ACC112 (cell line): Measurements from ENCODE around the gene INPP5A.
"Not testable (repeated sequence)": the region's sequence is repeated elsewhere in the genome, so short reads cannot be mapped to it uniquely, and the experiment has no call there.

Experiments used
- H2AFZ ChIP-seq: fragments of 200-600 bp; sonication (generic); one replicate; pipeline ENCODE4 v1.6.0; 2017; ENCODE audit warnings: antibody characterized with exemption, low read length; ENCODE audit not compliant: unreplicated experiment
- H3K27ac ChIP-seq: fragments of 200-600 bp; sonication (generic); 2 replicates; pipeline ENCODE4 v1.5.1; 2014; ENCODE audit warnings: low read depth, mild to moderate bottlenecking, antibody characterized with exemption, low read length, moderate library complexity
- H3K27me3 ChIP-seq: fragments of 200-600 bp; sonication (generic); 2 replicates; pipeline ENCODE4 v1.6.1; 2014; ENCODE audit warnings: mild to moderate bottlenecking, antibody characterized with exemption, low read length, moderate library complexity, mixed read lengths; ENCODE audit not compliant: insufficient read depth
- H3K36me3 ChIP-seq: fragments of 200-600 bp; sonication (generic); 2 replicates; pipeline ENCODE4 v1.6.1; 2016; ENCODE audit warnings: mild to moderate bottlenecking, antibody characterized with exemption, low read length, moderate library complexity, mixed read lengths; ENCODE audit not compliant: insufficient read depth
- H3K4me1 ChIP-seq: fragments of 200-600 bp; sonication (generic); one replicate; pipeline ENCODE4 v1.6.1; 2016; ENCODE audit warnings: low read length, mixed read lengths; ENCODE audit not compliant: insufficient read depth, unreplicated experiment, control insufficient read depth
- H3K4me3 ChIP-seq: fragments of 200-600 bp; sonication (generic); 2 replicates; pipeline ENCODE4 v1.5.1; 2014; ENCODE audit warnings: mild to moderate bottlenecking, low read depth, low read length
- H3K79me2 ChIP-seq: fragments of 200-600 bp; sonication (generic); one replicate; pipeline ENCODE4 v1.6.0; 2016; ENCODE audit warnings: low read length; ENCODE audit not compliant: control insufficient read depth, unreplicated experiment, insufficient read depth

The INPP5A gene, protein sequence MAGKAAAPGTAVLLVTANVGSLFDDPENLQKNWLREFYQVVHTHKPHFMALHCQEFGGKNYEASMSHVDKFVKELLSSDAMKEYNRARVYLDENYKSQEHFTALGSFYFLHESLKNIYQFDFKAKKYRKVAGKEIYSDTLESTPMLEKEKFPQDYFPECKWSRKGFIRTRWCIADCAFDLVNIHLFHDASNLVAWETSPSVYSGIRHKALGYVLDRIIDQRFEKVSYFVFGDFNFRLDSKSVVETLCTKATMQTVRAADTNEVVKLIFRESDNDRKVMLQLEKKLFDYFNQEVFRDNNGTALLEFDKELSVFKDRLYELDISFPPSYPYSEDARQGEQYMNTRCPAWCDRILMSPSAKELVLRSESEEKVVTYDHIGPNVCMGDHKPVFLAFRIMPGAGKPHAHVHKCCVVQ

DNA sequence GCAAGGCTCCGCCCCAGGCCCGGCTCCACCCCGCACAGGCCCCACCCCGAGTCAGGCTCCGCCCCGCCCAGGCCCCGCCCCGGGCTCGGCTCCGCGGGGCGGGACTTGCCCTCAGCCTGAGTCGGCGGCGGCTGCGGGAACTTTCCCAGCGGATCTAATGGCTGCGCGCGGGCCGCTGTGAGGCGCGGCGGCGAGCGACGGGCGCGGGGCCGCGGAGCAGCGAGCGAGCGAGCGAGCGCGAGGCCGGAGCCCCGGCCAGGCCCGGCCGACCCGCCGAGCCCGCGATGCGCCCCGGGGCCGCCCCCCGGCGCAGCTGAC is at the start of gene INPP5A:
Gene INPP5A (plus strand): TSS at position 104 of the 318 bp plus-strand sequence. CDS start 310 bp downstream, outside the sequence.
- H3K79me2 ChIP-seq = peaks cover 36% of the 10 kb centered on the region
- H3K27me3 ChIP-seq = no peaks in the 10 kb centered on the region
- no peaks in the 10 kb centered on the region for H3K36me3 ChIP-seq
- H3K4me1 ChIP-seq = peaks cover 45% of the 10 kb centered on the region
- H2AFZ ChIP-seq = peak within 1 kb of the TSS; percentile 9
- H3K4me3 ChIP-seq = peak within 1 kb of the TSS; percentile 90
- peak within 1 kb of the TSS; percentile 26; the same call in 1 of the 2 replicates for H3K27ac ChIP-seq

DNA sequence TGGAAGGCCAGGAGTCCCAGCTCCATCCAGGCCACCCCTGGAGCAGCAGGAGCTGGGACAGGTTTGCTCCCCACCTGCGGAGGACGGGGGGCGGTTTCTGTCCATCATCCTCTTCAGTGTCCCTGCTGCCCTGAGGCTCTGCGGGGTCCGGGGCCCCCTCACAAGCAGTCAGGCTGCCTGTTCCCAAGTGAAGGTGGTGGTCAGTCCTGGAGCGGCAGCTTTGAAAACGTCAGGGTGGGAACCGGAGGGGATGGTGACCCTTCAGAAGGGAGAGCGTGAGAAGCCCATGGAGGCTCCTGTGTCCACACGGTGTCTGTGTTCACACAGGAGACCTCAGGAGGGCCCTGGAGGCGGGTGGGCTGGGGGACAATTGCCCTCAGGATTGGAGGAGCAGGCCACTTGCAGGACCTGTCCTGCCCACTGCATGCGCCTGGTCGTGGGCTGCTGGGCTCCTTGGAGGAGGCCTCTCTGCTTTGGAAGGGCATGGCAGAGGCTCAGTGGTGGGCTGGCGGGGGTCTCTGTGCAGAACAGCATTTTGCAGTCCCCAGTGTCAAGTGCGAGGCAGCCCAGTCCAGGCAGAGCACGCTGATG is 49.3 kb upstream of the INPP5A start:
- no peaks in the 10 kb centered on the region for H3K4me1 ChIP-seq
- H3K27ac ChIP-seq = no peak overlapping the region
- no peak overlapping the region for H3K4me3 ChIP-seq
- H2AFZ ChIP-seq = no peak overlapping the region
- H3K36me3 ChIP-seq = no peaks in the 10 kb centered on the region
- no peaks in the 10 kb centered on the region for H3K27me3 ChIP-seq
- no peaks in the 10 kb centered on the region for H3K79me2 ChIP-seq

DNA sequence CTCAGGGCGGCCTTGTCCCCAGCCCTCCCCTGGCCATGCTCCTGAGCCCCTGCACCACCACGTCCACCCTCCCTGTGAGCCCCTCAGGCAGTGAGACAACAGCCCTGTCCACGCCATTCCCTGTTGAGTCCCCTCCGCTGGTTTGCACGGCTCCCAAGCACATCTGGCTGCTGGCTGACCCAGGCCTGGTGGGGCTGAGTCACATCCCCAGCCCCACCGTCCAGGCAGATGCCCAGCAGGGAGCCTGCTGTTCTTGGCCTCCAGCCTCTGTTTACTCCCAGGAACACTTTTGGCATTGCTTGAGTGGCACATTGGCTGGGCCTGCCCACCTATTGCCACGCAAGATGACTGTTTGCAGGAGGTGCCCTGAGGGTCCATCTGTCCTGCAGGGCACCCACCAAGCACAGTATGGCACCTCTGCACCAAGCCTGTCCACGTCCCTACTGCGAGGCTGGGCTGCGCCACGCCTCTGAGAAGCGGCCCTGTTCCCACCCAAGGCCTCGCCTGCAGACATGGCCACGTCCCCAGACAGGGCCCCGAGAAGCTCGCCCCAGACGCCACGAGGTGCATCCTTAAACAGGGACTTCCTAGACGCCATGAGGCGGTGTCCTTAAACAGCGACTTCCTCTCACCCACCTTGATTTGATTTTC is 48.4 kb upstream of the INPP5A start:
- Histone ChIP-seq H3K27me3 (peaks cover 3% of the 10 kb centered on the region; the same call in 1 of the 2 replicates), H3K4me1 (no peaks in the 10 kb centered on the region), H3K36me3 (no peaks in the 10 kb centered on the region), H3K79me2 (no peaks in the 10 kb centered on the region), H3K4me3 (no peak overlapping the region), H2AFZ (no peak overlapping the region), H3K27ac (no peak overlapping the region)

DNA sequence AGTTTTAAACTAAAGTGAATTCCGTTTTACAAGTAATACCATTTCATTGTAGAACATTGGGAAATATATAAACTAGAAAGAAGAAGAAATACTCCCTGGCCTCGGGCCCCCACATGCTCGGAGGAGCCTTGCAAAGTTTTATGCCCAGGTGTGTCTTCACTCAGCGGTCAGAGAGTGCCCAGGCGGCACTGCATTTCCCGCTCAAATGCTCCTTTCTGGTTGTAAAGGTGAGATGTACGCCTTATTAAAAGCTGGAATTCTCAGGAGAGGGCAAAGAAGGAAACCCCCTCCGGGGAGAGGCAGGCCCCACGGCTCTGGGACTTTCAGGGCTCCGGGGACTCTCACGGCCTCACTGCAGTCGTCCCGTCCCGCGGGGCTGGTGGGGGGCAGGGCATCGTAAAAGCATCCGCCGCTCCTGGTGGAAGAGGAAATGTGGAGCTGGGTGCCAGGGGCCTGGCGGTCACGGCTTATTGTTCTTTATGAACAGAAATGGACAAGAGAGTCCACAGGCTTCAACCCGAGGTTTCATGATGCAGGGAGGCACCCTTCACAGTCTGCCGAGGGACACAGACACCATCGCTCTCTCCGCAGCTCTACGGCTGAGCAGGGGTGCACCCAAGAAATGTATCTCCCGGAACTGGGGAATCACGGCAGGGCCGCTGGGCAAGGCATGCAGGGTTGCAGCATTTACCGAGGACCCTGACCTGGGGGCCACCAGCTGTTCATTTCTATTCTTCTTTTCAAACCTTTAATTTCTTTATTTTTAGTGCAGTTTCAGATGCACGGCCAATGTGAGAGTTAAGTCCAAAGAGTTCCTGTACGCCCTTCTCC is 47.7 kb upstream of the INPP5A start:
- Histone ChIP-seq H2AFZ (no peak overlapping the region), H3K79me2 (no peaks in the 10 kb centered on the region), H3K4me3 (no peak overlapping the region), H3K27ac (no peak overlapping the region), H3K36me3 (no peaks in the 10 kb centered on the region), H3K4me1 (no peaks in the 10 kb centered on the region), H3K27me3 (peaks cover 10% of the 10 kb centered on the region; the same call in 1 of the 2 replicates)

DNA sequence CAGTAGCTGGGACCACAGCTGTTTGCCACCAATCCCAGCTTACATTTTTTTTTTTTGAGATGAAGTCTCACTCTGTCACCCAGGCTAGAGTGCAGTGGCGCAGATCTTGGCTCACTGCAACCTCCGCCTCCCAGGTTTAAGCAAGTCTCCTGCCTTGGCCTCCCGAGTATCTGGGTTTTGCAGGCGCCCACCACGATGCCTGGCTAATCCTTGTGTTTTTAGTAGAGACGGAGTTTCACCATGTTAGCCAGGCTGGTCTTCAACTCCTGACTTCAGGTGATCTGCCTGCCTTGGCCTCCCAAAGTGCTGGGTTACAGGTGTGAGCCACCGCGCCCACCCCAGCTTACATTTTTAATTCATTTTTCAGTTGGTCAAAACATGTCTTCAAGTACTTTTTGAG is 46.1 kb upstream of the INPP5A start:
- not testable (repeated sequence) for H3K27ac ChIP-seq, H3K79me2 ChIP-seq, H3K36me3 ChIP-seq, H3K4me1 ChIP-seq, H2AFZ ChIP-seq, H3K4me3 ChIP-seq
- H3K27me3 ChIP-seq = peaks cover 23% of the 10 kb centered on the region

DNA sequence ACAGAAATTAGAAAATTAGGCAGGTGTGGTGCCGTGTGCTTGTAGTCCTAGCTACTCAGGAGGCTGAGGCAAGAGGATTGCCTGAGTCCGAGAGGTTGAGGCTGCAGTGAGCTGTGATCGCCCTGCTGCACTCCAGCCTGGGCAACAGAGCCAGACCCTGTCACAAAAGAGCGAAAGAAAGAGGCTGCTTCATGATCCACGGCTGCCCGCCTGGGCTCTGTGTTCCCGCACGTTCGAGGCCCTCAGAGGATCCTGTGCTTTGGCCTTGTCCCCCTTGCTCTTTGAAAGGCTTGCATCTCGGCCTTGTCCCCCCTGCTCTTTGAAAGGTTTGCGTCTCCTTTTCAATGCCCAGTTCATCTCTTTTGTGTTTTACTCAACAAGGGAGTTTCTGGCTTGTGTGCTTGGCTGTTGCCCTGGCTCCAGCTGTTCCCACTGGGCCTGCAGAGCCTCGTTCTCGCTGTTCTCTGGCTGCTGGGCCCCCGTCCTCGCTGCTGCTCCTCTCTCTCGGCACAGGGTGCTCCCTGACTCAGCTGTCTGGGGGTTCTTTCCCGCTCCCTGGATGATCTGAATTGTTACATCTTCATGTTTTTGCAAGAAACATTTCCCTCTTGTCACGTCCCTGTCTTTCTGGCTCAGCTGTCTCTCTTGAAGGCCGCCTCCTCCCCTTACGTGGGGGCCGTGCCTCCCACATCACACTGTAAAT is 45.1 kb upstream of the INPP5A start:
- Histone ChIP-seq H2AFZ (no peak overlapping the region), H3K27me3 (peaks cover 27% of the 10 kb centered on the region), H3K36me3 (no peaks in the 10 kb centered on the region), H3K4me1 (no peaks in the 10 kb centered on the region), H3K27ac (no peak overlapping the region), H3K4me3 (no peak overlapping the region), H3K79me2 (no peaks in the 10 kb centered on the region)

DNA sequence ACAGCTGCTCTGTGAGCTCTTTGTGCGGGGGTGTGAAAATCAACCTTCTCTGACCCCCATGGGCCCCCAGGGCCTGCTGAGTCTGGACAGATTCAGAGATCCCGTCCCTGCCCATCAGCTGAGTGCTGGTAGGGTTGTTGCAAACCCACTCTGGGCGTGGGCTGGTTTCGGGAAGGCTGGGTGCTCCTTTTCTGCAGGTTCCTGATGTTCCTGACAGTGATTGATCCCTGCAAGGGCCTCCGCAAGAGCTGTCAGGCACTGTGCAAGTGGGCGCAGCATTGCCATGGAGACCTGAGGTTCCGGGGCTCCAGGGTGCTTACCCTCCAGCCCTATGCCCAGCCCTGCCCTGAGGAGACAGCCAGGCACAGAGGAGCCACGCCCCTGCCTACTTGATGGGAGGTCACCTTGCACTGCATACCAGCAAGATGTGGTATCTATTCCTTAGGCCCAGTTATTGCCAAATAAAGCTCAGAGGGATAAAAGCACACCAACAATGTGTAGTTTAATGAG is 44.3 kb upstream of the INPP5A start:
- Histone ChIP-seq H2AFZ (no peak overlapping the region), H3K27ac (no peak overlapping the region), H3K4me1 (no peaks in the 10 kb centered on the region), H3K4me3 (no peak overlapping the region), H3K27me3 (peaks cover 27% of the 10 kb centered on the region), H3K79me2 (no peaks in the 10 kb centered on the region), H3K36me3 (no peaks in the 10 kb centered on the region)

DNA sequence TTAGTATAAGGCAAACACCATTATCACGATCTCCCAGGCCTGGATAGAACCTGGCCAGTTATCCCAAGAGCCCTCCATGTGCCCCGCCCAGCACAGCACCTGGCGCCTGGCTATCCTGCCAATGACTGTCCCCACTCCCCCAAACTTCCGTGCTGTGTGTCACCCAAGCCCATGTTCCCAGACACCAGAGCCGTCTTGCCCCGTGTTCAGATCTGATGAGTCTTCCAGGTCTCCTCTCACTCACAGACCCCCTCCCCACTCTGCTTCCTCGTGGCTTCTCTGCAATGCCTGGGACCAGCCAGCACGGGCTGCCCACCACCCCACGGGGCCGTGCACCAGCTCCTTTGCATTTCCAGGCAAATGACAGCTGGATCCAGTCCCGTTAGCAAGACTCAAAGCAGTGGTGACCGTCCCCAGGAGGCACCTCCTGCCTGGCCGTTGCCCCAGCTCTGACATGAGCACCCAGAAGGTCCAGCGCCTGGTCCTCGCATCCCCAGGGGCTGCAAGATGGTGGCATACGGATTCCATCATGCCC is 43.8 kb upstream of the INPP5A start:
- no peaks in the 10 kb centered on the region for H3K36me3 ChIP-seq
- no peaks in the 10 kb centered on the region for H3K4me1 ChIP-seq
- no peak overlapping the region for H3K4me3 ChIP-seq
- H2AFZ ChIP-seq = no peak overlapping the region
- no peaks in the 10 kb centered on the region for H3K79me2 ChIP-seq
- H3K27ac ChIP-seq = no peak overlapping the region
- peaks cover 27% of the 10 kb centered on the region for H3K27me3 ChIP-seq

DNA sequence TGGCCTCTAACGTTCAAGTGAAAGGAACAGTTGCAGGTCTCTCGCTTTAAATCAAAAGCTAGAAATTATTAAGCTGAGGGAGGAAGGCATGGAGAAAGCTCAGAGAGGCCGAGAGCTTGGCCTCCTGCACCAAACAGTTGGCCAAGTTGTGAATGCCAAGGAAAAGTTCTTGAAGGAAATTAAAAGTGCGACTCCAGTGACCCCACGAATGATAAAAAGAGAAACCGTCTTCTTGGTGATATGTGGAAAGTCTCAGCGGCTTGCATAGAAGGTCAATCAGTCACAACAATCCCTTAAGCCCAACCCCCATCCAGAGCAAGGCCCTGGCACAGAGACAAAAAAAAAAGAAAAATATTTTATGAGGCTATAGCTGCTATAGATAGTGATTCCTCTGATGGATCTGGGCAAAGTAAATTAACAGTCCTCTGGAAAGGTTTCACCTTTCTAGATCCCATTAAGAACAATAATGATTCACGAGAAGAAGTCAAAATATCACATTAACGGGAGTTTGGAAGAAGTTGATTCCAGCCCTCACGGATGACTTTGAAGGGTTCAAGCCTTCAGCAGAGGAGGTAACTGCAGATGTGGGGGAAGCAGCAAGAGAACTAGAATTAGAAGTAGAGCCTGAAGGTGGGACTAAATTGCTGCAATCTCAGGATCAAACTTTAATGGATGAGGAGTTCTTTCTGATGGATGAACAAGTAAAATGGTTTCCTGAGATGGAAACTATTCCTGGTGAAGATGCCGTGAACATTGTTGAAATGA is 42.5 kb upstream of the INPP5A start:
- no peaks in the 10 kb centered on the region for H3K36me3 ChIP-seq
- H3K27ac ChIP-seq = no peak overlapping the region
- peaks cover 32% of the 10 kb centered on the region for H3K27me3 ChIP-seq
- H3K79me2 ChIP-seq = no peaks in the 10 kb centered on the region
- no peak overlapping the region for H2AFZ ChIP-seq
- no peaks in the 10 kb centered on the region for H3K4me1 ChIP-seq
- no peak overlapping the region for H3K4me3 ChIP-seq
